ENCODE results near the gene RPS6KA2.

- TF ChIP-seq, protein P1, sequence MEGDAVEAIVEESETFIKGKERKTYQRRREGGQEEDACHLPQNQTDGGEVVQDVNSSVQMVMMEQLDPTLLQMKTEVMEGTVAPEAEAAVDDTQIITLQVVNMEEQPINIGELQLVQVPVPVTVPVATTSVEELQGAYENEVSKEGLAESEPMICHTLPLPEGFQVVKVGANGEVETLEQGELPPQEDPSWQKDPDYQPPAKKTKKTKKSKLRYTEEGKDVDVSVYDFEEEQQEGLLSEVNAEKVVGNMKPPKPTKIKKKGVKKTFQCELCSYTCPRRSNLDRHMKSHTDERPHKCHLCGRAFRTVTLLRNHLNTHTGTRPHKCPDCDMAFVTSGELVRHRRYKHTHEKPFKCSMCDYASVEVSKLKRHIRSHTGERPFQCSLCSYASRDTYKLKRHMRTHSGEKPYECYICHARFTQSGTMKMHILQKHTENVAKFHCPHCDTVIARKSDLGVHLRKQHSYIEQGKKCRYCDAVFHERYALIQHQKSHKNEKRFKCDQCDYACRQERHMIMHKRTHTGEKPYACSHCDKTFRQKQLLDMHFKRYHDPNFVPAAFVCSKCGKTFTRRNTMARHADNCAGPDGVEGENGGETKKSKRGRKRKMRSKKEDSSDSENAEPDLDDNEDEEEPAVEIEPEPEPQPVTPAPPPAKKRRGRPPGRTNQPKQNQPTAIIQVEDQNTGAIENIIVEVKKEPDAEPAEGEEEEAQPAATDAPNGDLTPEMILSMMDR (IDR thresholded peaks at IDR 0.05; ENCODE audit: insufficient read depth, low read length), result no peak
- TF ChIP-seq REST (IDR thresholded peaks at IDR 0.05; ENCODE audit: insufficient replicate concordance, low read depth), result no peak
Observed at GRCh38 chr6:166589786-166590574, 37.1 kb downstream of the RPS6KA2 start.

Measured in HL-60 (cell line).